ENCODE results near the gene FARP2. TPM values are rescaled to one million over a fixed set of nuclear protein-coding genes. Genes with fewer than 3 reads are reported as not detected.

FARP2 gene
- 23.9 to 32.8 TPM (median 30.8 TPM) in 5 replicates for total RNA-seq (2022; extraction: Qiagen RNA extraction)

GRCh38 chr2:241355983-241356870, at the start of gene FARP2:
TSS of gene FARP2 (plus strand) at chr2:241356285. CDS start at chr2:241373108, 16,823 bp downstream.

GRCh38 chr2:241315093-241315878, 40.8 kb upstream of the FARP2 start, which contains the start of gene HDLBP:
TSS of gene HDLBP (minus strand) at chr2:241315672. CDS start at chr2:241266869, 48,803 bp downstream.

DNA sequence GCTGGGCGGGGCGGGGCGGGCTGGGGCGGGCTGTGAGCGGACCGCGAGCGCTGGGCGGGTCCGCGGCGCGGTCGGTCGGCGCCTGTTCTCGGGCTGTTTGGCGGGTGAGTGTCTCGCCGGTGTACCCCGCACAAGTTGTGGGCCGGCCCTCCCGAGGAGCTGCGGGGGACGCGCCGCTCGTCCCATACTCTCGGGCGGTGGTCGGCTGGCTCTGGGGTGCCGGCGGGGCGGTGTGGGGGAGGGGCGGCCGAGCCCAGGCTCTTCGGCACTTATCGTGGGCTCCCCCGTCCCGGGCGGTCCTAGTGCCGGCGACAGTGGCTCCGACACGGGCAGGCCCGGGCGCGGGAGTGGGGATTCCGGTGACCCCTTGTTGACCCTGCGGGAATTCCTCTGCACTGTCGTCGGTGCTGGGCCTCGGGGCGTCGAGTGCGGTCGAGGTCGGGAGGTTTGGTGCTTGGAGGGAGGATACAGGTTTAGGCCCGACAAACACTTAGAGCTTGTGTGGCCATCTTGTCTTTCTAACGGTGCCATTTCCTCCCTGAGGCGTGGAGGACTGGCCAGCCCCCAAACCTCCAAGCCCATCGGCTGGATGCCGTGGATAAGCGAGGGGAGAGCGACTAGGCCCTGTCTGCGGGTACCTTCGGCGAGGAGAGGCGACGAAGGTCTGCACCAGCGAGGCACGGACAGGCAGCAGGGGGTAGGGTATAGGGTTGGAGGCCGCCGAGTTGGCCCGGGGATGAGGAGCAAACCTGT, 40.0 kb upstream of the FARP2 start, which contains the start of gene SEPTIN2:
TSS of gene SEPTIN2 (plus strand) at position 47 of the 753 bp plus-strand sequence. CDS start 8,308 bp downstream, outside the sequence.

DNA sequence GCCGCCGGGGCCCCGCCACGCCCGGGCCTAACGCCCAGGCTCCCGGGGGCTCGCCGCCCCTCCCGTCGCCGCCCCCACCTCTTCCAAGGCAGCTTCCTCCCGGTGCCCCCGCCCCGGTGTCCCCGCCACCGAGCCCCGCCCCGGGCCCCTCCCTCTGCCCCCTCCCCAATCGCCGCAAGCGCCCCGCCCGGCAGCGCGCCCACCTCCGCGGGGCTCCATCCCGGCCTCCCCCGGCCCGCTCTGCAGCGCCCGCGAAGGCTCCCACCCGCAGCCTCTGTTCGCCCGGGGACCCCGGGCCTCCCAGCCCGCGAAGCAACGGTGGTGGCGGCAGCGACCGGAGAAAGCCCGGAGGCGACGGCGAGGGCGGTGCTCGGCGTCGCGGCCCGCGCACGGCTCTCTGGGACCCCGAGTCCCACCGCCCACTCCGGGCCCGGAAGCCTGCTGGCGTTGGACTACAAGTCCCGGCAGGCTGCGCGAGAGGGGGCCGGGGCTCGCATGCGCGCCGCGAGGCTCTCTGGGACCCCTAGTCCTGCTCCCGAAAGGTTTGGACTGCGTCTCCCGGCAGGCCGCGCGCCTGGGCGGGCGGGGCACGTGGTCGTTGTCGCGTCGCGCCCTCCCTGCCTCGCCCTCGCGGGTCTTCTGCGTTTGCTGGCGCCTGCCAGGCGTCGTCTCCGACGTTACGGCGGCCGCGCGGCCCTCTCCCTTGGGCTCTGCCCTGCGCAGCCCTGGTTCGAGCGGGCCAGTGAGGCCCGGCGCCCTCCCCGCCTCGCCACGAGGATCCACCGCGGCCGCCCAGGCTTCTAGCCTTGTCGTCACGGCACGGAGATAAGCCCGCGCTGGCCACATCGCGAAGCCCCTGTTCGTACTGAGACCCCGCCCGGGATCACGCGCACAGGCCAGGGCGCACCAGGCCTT, 152.4 kb downstream of the FARP2 start, which contains the start of gene STK25:
TSS of gene STK25 (minus strand) at position 345 of the 915 bp plus-strand sequence. CDS start 549 bp downstream, outside the sequence.

Other genes starting within 250 kb of the FARP2 start
- 6.5 to 10.6 TPM (median 8.1 TPM) in 5 replicates for gene PASK, start 206.8 kb upstream of the FARP2 start, total RNA-seq (2022; extraction: Qiagen RNA extraction)
- 56.3 to 73.9 TPM (median 60.0 TPM) in 5 replicates for gene PPP1R7, start 205.8 kb upstream of the FARP2 start, total RNA-seq (2022; extraction: Qiagen RNA extraction)
- gene ANO7, start 167.6 kb upstream of the FARP2 start, total RNA-seq (2022; extraction: Qiagen RNA extraction) = 1.5 to 2.6 TPM (median 2.5 TPM) in 5 replicates
- gene HDLBP, start 40.6 kb upstream of the FARP2 start, total RNA-seq (2022; extraction: Qiagen RNA extraction) = 247 to 269 TPM (median 259 TPM) in 5 replicates
- 238 to 297 TPM (median 262 TPM) in 5 replicates for gene SEPTIN2, start 40.4 kb upstream of the FARP2 start, total RNA-seq (2022; extraction: Qiagen RNA extraction)
- gene STK25, start 152.3 kb downstream of the FARP2 start, total RNA-seq (2022; extraction: Qiagen RNA extraction) = 91.2 to 122 TPM (median 115 TPM) in 5 replicates
- gene BOK, start 202.5 kb downstream of the FARP2 start, total RNA-seq (2022; extraction: Qiagen RNA extraction) = 24.8 to 38.6 TPM (median 35.9 TPM) in 5 replicates

All from A549 treated with CORT108297 at 1 μM for 4 hours (cell line).